GM12874 (cell line): ENCODE measurements around the gene SMOC2.

Experiments used
- TF ChIP-seq, protein P1 (sequence below): IDR thresholded peaks from 2 replicates; pipeline ENCODE4 v1.5.1; 2011; ENCODE audit warnings: low read depth, mild to moderate bottlenecking, control low read depth, low read length, moderate library complexity; ENCODE audit not compliant: insufficient read depth

Gene SMOC2

DNA sequence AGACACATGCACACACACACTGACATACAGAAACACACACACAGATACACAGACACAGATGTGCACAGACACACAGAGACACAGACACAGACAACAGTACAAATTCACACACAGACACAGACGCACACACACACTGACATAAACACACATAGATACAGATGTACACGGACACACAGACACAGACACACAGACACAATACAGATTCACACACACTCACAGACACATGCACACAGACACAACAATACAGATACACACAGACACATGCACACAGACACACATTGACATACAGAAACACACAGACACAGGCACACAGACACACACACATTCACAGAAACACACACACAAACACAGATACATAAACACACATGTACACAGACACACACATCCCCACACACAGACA, 183.6 kb downstream of the SMOC2 start:
- TF ChIP-seq, protein P1, sequence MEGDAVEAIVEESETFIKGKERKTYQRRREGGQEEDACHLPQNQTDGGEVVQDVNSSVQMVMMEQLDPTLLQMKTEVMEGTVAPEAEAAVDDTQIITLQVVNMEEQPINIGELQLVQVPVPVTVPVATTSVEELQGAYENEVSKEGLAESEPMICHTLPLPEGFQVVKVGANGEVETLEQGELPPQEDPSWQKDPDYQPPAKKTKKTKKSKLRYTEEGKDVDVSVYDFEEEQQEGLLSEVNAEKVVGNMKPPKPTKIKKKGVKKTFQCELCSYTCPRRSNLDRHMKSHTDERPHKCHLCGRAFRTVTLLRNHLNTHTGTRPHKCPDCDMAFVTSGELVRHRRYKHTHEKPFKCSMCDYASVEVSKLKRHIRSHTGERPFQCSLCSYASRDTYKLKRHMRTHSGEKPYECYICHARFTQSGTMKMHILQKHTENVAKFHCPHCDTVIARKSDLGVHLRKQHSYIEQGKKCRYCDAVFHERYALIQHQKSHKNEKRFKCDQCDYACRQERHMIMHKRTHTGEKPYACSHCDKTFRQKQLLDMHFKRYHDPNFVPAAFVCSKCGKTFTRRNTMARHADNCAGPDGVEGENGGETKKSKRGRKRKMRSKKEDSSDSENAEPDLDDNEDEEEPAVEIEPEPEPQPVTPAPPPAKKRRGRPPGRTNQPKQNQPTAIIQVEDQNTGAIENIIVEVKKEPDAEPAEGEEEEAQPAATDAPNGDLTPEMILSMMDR: no peak

DNA sequence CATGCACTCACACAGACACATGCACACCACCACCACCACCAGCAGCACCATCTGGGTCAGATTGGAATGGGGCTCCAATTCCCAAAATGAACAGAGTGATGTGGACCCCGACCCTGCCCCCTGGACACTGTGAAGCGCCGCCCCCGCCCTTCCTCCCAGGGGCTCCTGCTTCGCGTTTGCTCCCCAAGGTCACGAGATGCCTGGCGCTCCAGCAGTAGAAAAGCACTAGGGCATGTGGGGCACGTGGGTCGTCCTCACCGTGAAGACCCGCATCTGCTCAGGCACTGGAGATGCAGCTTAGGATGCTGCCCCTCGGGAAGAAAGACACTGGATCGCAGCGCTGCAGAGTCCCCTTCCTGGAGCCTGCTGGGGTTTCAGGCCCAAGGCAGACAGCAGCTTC, 184.0 kb downstream of the SMOC2 start:
- TF ChIP-seq, protein P1: no peak

DNA sequence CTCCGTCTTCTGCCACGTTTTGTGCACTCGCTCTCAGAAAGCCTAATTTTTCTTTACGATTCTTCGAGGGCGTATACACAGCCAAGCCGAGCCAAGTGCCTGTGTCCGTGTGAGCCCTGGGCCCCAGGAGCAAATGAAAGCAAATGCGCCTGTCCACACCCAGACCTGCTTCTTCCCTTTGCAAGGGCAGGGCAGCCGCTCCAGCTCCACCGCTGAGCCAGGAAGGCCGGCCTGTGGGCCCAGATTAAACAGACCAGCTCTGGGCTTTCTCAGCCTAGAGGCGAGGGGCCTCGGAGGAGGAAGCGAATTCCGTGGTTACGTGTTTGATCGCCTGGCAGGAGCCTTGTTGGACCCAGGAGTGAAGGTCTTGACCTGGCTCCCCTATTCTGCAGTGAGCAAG, 184.6 kb downstream of the SMOC2 start:
- TF ChIP-seq, protein P1: no peak

DNA sequence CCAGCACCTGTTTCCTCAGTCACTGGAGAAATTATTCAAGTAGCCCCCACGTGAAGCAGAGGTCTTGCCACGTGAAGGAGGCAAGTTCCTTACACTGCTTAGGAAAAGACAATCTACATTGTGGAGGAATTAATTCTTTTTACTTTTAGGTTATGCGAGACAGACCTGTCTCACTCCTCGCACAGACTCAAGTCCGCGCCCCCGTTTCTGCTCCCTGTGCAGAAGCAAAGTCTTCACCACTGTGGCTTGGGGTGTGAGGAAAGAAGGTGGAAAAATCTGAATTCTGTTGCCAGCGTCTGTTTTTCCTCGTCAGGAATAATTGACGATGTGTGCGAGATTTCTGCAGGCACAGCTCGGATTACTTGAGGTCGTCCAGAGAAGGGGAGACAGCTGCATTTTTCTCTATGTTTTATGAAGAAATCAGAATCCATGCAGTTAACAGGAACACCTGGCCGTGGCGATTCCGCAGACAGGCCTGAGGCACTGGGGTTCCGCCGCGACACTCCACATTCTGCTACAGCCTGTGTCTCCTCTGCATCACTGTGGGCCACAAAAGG, 185.1 kb downstream of the SMOC2 start:
- TF ChIP-seq, protein P1: no peak

DNA sequence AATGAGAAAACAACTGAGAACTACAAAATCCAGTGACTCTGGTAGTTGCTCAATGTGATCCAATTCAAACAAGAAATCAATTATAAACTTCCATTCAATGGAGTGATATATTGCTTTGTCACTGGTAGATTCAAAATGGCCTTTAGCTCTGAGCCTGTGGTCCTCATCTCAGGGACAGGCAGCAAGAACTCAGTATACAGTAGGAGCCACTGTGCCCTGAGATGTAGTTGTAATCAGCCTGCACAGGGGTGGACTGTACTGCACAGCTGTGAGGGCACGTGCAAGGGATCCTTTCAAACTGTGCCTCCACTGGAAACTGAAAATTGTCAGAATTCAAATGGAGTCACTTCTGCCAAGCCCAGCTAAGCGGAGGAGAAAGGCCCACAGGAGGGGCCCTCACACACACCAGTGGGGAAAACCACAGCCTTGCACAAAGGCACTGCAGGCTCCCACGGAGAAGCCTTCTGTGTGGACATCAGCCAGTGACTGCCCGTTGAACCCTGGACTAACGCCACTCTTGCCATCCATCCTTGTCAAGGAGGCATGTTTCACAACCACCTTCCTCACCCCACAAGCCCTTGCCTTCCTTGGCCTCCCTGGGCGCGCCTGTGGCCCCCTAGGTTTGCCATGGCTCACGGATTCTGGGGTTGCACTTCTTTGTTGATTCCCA, 186.7 kb downstream of the SMOC2 start:
- TF ChIP-seq, protein P1: no peak

DNA sequence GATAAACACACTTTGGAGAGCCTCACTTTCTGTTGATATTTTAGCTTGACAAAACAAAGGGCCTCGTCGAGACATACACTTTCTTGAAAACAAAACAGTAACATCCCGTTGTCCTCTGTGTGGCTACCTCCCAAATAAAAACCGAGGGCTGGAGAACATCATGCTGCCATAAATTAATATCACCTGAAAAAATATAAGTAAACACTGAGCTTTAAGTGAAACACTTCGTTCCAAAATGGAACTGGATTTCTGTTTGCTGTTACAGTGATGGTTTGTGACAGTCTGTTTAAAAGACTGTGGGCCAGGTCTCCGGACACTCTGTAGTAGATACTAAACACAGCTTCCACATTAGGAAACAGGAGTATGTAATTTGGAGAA, 187.2 kb downstream of the SMOC2 start:
- TF ChIP-seq, protein P1: no peak

DNA sequence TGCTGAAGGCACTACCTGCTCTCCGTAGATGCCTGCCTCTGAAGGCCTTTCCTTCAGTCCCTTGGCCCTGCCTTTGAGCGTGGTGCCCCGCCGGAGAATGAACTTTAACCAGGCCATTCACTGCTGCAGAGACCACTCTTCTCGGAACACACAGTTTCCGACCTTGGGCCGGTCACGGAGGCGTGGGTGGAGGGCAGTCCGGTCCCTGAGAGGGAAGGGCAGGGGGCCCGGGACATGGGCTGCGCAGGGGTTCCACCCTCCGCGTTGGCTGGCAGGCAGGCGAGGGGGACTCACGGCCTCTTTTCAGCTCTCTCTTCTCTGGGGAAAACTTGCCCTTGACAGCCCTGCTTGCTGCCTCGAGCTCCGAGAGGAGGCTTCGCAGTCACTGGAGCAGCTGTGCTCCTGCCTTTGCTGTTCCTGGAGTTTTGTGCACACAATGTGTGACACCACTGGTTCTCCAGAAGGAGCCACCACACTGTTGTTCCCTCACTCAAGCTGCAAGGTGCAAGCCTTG, 187.8 kb downstream of the SMOC2 start:
- TF ChIP-seq, protein P1: no peak
